ENCODE data around the gene EXOSC10. TPM values are rescaled to one million over a fixed set of nuclear protein-coding genes. Genes with fewer than 3 reads are reported as not detected.

Gene EXOSC10
- total and polyA plus RNA-seq, 12 donors: 18.4 to 34.7 (median 21.4) TPM

DNA sequence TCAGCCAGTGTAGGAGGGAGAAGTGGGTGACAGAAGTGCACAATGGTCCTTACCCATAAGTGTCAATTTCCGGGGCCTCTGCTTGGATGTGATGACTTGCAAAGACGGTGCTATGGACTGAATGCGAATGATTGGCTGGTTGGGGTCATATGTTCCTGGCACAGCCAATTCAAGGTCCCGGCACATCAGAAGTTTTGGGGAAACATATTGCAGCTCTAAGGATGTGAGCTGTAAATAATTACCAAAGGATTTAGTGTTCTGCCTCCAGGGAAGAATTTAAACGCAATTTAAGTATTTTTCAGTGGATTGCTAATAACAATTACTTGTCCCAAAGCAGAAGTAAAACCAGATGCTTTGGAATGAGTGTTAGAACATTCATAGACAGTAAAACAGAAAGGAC lies 26.9 kb upstream of the EXOSC10 start:
- 84 to 86% methylated on average over 5 of the region's 5 CpGs for whole genome bisulfite sequencing, 2 donors
- intact Hi-C loops (cut with DNase I): no loop called here
- Histone ChIP-seq H3K4me1 (peaks cover 0 to 5% (median 0%) of the 10 kb centered on the region in 9 donors), H3K9me3 (no peaks in the 10 kb centered on the region), H3K27ac (no peak overlapping the region), H3K4me3 (no peak overlapping the region), H3K27me3 (no peaks in the 10 kb centered on the region), H3K36me3 (peaks cover 14 to 100% (median 71%) of the 10 kb centered on the region in 9 donors)
- ATAC-seq: no peak
- TF ChIP-seq, protein P1, sequence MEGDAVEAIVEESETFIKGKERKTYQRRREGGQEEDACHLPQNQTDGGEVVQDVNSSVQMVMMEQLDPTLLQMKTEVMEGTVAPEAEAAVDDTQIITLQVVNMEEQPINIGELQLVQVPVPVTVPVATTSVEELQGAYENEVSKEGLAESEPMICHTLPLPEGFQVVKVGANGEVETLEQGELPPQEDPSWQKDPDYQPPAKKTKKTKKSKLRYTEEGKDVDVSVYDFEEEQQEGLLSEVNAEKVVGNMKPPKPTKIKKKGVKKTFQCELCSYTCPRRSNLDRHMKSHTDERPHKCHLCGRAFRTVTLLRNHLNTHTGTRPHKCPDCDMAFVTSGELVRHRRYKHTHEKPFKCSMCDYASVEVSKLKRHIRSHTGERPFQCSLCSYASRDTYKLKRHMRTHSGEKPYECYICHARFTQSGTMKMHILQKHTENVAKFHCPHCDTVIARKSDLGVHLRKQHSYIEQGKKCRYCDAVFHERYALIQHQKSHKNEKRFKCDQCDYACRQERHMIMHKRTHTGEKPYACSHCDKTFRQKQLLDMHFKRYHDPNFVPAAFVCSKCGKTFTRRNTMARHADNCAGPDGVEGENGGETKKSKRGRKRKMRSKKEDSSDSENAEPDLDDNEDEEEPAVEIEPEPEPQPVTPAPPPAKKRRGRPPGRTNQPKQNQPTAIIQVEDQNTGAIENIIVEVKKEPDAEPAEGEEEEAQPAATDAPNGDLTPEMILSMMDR (IDR thresholded peaks at IDR 0.05): no peak
- DNase-seq: no peak

DNA sequence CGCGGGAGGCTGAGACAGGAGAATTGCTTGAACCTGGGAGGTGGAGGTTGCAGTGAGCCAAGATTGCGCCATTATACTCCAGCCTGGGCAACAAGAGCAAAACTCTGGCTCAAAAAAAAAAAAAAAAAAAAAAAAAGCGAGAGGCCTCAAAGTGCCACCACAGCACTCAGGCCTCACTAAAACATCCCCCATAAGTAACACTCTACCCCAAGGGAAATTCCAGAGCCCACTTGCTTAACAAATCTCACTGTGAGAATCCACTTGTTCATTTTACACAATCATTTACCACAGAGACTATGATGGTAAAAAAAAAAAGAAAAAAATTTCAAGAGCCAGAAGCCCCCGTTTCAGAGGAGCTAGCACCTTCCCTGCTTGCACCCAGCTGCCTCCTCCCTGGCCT lies 26.3 kb upstream of the EXOSC10 start:
- Histone ChIP-seq H3K4me1 (no peaks in the 10 kb centered on the region), H3K27me3 (no peaks in the 10 kb centered on the region), H3K9me3 (no peaks in the 10 kb centered on the region), H3K27ac (no peak overlapping the region), H3K4me3 (no peak overlapping the region), H3K36me3 (peaks cover 14 to 100% (median 78%) of the 10 kb centered on the region in 9 donors)
- TF ChIP-seq, protein P1 (IDR thresholded peaks at IDR 0.05): no peak
- WGBS, 2 donors: 93 to 95% methylated on average over 5 of the region's 5 CpGs
- ATAC-seq: no peak
- intact Hi-C loops (cut with DNase I): no loop called here
- no peak for DNase-seq

DNA sequence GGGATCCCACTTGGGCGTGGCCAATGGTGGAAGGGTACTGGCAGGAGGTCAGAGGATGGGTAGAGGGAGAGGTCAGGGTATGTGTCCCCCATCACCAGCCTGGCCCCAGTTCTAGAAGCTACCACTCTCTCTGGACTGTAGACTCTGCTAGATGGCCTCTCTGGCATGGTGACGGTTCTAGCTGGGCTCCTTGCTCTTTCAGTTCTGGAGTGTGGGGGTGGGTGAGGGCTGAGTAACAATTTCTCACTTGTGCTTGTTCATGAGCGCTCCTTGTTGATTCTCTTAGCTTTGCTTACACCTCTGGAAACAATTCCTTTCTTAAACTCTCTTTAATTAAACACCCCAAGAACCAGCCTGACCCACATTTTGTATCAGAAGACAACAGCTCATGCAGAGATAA lies 25.3 kb upstream of the EXOSC10 start:
- Histone ChIP-seq H3K27ac (no peak overlapping the region), H3K4me3 (no peak overlapping the region), H3K36me3 (peaks cover 9 to 100% (median 85%) of the 10 kb centered on the region in 9 donors), H3K9me3 (no peaks in the 10 kb centered on the region), H3K4me1 (no peaks in the 10 kb centered on the region), H3K27me3 (no peaks in the 10 kb centered on the region)
- ATAC-seq (no peak), DNase-seq (no peak)
- intact Hi-C loops (cut with DNase I): no loop called here
- WGBS, 2 donors: 96% methylated on average over 3 of the region's 3 CpGs
- TF ChIP-seq, protein P1 (IDR thresholded peaks at IDR 0.05): no peak

DNA sequence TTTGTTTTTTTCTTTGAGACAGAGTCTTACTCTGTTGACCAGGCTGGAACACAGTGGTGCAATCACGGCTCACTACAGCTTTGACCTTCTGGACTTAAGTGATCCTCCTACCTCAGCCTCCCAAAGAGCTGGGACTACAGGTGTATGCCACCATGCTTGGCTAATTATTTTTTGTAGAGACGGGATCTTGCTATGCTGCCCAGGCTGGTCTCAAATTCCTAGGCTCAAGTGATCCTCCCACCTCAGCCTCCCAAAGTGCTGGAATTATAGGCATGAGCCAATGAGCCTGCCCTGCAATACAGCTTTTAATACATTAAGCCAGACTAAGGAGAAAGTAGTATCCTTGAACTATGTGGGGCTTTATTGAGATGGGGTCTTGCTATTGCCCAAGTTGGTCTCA lies 16.6 kb upstream of the EXOSC10 start:
- no peak overlapping the region for H3K4me3 ChIP-seq
- no peak for ATAC-seq
- H3K27ac ChIP-seq: no peak overlapping the region
- TF ChIP-seq, protein P1 (IDR thresholded peaks at IDR 0.05): no peak
- H3K36me3 ChIP-seq: peaks cover 0 to 100% (median 58%) of the 10 kb centered on the region in 9 donors
- H3K4me1 ChIP-seq: no peaks in the 10 kb centered on the region
- intact Hi-C loops (cut with DNase I): loop anchor here in 1 of 10 donors (10.0 kb wide), 1 partner anchor 88 kb away; no protein-coding TSS in a partner anchor
- WGBS, 2 donors: 95 to 97% methylated on average over 2 of the region's 2 CpGs
- no peak for DNase-seq
- H3K27me3 ChIP-seq: no peaks in the 10 kb centered on the region
- no peaks in the 10 kb centered on the region for H3K9me3 ChIP-seq
